Inferior parietal cortex (tissue), 1 donor: Measurements from ENCODE around the gene BLOC1S2.
"Not testable (repeated sequence)": the region's sequence is repeated elsewhere in the genome, so short reads cannot be mapped to it uniquely, and the experiment has no call there.

ENCODE experiments used
- DNase-seq: peaks from one replicate; pipeline ENCODE4 v3.0.0-alpha.2; 2016; ENCODE audit errors: extremely low spot score

BLOC1S2 gene

DNA sequence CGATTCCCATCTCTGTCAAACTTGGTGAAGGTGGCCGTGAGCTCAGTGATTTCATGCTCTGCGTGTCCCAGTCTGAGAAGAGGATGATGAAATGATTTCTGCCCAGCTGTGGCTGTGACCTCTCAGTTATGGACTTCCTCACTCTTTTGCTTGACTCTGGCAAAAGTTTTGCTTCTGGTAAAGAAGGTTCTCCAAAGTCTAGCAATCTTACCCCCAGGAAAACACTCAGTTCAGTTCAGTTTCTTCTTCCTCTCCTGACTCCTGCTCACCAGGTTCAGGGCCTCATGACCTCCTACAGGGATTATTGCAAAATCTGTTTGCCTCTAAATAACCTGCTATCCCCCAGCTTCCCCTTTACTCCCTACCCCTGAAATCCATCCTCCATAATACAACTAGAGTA is 4.9 kb upstream of the BLOC1S2 start:
- DNase-seq, result no peak

DNA sequence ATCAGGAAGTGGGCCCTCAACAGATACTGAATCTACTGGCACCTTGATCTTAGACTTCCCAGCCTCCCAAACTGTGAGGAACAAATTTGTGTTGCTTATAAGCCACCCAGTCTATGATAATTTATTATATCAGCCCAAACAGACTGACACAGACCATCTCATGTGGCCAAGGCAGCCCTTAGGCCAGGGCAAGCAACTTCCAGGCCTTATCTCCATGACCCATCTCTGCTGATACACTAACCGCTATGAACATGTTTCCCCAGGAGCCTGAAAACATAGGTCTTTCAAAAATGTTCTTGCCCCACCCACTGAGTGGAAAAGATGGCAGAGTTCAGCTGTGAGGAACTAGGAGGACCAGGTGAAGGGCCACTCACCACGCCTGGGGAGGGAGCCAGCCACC is 3.2 kb upstream of the BLOC1S2 start:
- no peak for DNase-seq

DNA sequence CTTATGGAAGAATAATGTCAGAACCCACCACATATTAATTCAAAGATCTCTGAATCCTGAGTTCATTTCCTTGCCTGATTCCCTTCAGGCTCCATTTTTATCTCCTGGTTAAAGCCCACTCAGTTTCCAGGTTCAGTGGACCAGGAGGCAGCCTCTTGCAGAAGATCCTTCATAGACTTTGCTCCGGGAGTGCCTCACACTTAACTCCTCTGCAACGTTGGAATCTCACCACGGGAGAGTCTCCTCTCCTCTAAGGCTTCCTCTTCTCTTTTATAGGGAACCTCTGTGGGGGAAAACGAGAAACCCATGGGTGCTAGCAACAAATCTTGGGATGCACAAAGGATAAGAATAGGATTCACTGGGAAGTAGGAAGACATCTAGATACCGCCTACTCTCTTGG is 1.7 kb upstream of the BLOC1S2 start:
- no peak for DNase-seq

DNA sequence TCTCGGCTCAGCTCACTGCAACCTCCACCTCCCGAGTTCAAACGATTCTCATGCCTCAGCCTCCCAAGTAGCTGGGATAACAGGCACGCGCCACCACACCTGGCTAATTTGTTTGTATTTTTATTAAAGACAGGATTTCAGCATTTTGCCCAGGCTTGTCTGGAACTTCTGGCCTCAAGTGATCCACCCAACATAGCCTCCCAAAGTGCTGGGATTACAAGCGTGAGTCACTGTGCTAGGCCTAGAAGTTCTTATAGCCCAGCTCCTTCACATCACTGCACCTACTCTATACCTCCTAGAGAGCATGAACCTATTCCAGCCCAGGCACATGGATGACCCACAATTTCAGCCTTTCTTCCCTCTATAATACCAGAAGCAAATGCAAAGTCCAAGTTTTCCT is 1.3 kb upstream of the BLOC1S2 start:
- no peak for DNase-seq

DNA sequence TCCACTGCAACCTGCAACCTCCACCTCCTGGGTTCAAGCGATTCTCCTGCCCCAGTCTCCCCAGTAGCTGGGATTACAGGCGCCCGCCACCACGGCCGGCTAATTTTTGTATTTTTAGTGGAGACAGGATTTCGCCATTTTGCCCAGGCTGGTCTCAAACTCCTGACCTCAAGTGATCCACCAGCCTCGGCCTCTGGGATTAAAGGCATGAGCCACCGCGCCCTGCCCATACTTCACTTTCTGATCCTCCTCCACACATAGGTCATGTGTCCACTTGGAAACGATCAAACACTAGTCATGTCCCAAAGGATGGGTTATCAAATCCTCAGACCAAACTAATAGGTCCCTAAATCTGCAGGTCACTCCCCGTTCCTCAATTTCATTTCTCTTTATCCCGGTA is 1.2 kb downstream of the BLOC1S2 start:
- not testable (repeated sequence) for DNase-seq

DNA sequence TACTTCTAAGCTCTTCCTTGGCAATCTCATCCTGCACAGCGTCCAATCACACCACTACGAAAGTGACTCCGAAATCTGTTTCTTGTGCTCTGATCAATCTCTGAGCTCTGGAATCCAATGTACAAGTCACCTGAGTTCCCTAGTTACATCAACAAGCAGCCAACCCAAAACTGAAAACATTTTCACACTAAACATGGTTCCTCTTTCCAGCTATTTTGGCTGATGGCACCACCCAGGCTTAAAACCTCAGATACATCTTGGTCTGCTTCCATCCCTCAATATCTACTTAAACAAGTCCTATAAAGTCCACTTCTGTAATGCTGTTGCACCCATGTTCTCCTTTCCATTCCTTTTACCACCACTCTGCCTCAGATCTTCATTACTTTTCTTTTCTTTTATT is 3.6 kb downstream of the BLOC1S2 start:
- DNase-seq, result no peak

DNA sequence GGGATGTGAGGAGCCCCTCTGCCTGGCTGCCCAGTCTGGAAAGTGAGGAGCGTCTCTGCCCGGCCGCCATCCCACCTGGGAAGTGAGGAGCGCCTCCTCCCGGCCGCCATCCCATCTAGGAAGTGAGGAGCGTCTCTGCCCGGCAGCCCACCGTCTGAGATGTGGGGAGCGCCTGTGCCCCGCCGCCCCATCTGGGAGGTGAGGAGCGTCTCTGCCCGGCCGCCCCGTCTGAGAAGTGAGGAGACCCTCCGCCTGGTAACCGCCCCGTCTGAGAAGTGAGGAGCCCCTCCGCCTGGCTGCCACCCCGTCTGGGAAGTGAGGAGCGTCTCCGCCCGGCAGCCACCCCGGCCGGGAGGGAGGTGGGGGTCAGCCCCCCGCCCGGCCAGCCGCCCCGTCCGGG is 9.5 kb downstream of the BLOC1S2 start:
- not testable (repeated sequence) for DNase-seq

DNA sequence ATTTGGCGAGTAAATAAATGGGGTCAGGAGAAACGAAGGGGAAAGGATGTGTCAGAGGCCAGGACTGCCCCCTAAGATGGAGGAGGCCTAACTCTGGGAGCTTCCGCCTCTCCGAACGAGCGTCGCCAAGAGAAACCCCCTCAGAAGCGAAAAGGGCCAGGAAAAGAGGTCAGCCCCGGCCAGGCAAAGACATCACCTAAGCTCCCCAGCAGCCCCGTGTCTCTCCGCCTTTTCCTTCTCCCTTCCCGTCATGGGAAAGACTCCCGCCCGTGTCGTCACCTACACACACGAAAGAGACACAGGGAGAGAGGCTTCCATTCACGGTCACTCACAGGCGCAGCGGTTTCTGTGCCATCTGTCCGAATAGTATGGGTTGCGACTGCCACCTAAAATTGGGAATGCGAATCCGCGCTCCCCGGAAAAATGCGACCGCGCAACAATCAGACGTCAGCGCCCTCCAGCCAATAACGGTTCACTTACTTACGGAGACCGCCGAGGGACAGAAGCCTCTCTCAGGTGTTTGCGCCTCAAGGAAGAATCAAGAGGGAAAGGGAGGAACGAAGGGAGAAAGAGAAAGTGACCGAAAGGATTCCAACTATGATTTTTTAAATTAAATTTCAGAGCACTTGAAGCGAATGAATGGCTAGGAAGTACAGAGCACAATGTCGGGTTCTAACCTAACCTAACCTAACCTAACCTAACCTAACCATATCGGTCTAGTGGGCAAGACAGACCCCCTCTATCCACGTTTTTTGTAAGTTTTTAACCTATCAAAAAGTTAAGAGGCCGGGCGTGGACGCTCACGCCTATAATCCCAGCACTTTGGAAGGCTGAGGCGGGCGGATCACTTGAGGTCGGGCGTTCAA is 19.0 kb downstream of the BLOC1S2 start, which contains the start of gene CWF19L1:
Gene CWF19L1, minus strand, starts transcription at position 400 of the 866 bp plus-strand sequence. Its CDS starts 45 bp downstream, at position 355.
- DNase-seq, result peak; percentile 87

DNA sequence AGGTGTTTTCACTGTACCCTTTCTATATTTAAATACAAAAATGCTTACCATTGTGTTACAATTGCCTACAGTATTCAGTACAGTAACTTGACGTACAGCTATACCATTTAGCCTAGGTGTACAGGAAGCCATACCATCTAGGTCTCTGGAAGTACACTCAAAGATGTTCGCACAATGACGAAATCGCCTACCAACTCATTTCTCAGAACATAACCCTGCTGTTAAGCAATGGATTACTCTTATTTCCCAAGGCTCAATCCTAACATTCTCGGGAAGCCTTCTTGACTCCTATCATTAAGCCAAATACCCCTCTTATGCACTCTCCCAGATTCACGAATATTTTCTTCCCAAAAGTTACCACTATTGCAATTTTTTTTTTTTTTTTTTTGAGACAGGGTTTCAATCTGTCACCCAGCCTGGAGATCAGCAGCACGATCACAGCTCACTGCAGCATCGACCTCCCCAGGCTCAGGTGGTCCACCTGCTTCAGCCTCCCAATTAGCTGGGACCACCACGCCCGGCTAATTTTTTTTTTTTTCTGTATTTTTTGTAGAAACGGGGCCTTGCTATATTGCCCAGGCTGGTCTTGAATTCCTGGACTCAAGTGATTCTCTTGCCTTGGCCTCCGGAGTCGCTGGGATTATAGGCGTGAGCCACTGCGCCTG is 20.5 kb downstream of the BLOC1S2 start:
- no peak for DNase-seq

DNA sequence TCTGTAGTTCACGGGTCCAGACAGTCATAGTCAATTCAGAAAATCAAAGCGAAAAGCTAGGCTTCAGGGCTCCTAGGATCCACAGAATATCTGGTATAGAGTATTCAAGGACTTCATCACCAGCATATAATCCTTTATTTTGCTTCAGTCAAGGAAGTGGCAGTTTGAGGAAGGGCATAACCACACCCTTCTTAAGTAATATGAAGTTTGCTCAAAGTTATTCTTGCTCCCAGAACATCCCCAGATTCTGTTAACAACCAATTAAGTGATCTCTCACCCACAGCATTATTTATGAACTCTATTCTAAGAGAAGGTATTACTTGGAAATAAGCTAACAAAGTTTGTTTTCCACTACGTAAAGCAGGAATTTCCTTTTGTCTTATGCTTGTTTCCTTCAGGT is 32.3 kb downstream of the BLOC1S2 start:
- no peak for DNase-seq

DNA sequence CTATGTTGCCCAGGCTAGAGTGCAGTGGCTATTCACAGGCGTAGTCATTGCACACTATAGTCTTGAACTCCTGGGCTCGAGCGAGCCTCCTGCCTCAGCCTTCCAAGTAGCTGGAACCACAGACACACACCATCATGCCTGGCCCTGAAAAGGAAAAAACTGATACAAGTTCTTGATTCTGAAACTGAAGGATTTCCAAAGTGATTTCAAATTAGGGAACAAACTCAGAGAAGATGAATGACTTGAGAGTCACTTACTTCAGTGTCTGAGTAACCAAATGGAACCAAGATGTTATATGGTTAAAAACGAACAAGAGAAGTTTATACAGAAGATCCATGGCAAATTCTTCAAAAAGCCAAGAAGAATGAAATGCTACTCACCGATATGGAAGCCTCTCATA is 33.4 kb downstream of the BLOC1S2 start:
- DNase-seq, result no peak

DNA sequence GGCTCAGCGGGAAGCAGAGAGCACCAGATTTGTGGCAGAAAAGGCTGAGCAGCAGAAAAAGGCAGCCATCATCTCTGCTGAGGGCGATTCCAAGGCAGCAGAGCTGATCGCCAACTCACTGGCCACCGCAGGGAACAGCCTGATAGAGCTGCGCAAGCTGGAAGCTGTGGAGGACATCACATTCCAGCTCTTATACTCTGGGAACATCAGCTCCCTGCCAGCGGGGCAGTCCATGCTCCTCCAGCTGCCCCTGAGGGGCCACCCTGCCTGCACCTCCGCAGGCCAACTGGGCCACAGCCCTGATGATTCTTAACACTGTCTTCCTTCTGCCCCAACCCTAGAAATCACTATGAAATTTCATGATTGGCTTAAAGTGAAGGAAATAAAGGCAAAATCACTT is 37.7 kb downstream of the BLOC1S2 start:
- no peak for DNase-seq

DNA sequence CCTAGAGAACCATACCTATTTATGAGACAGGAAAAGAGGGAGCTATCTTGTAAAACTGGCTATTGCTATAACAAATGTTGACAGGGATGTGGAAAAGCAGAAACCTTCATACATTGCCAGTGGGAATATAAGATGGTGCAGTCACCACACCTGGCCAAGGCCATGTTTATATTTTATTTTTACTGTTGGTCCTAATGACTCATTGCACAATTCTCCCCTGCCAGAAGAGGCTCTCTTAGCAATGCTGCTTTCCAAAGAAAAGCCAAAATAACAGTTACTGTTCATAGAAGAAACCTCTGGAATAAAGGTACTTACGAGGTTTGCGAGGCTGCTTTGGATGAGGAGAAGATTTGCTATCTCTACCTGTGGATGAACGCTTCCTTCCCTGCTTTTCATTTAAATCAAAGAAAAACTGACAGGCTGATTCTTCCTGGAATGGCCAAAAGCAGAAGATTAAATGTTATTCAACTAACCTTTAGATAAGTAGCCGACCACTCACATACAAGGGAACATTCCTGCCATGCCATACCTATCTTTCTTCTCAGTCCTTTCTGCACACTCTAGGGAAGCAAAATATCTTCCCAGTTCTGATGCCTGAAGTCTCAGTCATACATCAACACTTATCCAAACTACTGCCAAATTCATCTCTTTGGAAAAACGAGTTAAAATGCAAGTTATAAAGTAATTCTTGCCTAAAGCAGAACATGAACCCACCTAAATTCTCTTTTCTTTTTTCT is 40.8 kb downstream of the BLOC1S2 start:
- no peak for DNase-seq

DNA sequence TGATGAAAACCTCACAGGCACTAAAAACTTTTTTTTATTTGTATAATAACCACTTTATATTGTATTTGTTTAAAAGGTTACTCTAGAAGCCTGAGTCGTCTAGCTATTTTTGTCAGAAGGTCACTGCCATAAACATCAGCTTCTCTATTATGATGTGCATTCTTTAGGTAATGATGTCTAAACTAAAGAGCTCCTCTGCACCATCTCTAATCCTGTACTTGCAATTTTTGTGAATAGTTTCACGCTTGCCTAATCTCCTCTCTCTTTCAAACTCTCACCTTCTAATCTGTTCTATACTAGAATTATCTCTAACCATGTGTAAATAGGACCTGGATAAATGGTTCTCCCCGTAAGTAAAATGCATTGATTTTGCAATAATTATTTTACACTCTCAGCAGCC is 46.6 kb downstream of the BLOC1S2 start:
- DNase-seq, result no peak

DNA sequence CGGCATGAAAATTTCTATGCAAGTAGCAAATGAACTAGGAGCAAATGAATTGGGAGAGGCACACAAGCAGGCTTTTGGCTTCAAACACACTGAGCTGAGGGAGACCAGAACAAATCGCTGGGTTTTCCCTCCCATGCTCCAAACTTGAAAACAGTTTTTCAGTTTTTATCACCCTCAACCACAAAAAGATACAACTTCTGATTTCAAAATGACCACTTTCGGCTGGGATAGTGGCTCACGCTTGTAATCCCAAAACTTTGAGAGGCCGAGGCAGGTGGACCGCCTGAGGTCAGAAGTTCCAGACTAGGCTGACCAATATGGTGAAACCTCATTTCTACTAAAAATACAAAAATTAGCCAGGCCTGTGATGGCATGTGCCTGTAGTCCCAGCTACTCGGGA is 48.1 kb downstream of the BLOC1S2 start:
- no peak for DNase-seq

DNA sequence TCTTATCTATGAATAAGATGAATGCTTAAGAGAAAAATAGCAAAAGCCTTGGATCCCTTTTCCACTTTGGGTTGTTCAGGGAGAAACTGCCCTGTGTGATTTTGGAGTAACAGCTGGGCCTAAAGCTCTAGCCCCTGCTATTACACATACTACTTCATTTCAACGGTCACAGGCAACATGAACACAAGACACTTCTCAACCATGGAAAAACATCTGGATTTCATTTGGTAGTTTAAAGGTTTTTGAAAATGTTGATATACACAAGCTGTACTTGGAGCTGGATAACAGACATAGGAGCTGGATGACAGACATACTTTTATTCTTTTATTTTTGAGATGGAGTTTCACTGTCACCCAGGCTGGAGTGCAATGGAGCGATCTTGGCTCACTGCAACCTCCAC is 54.4 kb downstream of the BLOC1S2 start:
- no peak for DNase-seq

DNA sequence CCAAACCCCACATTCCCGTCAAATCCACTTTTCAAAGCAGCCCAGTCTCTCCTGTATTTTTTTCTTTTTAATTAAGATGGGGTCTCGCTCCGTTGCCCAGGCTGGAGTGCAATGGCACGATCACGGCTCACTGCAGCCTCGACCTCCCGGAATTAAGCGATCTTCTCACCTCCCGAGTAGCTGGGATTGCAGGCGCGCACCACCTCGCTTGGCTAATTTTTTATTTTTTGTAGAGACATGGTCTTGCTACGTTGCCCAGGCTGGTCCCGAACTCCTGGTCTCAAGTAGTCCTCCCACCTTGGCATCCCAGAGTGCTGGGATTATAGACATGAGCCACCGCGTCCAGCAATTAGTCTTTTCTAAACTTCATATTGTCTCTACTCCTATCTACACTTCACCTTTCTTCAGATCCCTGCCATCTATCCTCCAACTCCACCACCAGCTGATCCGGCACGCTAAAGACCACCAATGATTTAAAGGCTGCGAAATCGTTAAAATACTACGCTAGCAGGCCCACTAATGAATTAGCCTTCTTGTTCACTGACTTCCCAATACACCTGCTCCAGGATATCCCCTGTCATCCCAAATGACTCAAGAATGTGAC is 56.6 kb downstream of the BLOC1S2 start:
- no peak for DNase-seq

DNA sequence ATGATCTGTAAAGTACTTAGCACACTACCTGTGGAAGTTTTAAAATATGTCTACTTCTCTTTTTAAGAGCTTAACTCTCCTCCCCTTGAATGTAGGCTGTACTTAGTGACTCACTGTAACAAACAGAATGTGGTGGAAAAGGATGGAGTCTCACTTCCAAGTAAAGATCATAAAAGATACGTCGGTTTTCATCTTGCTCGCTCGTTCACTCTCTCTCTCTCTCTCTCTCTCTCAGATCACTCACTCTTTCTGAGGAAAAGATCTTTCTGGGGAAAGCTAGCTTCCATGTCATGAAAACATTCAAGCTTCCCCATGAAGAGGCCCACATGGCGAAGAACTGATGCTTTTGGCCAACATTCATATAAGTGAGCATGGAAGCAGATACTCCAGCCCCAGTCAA is 62.6 kb downstream of the BLOC1S2 start:
- DNase-seq, result no peak
